SK-N-SH treated with all-trans-retinoic acid at 6 μM for 48 hours (cell line): Measurements from ENCODE around the gene ENTPD2.

ENCODE experiments used
- ARNTL ChIP-seq: fragments of 450-650 bp; formaldehyde crosslinking; IDR thresholded peaks from 2 replicates; pipeline ENCODE4 v1.5.0; 2020; ENCODE audit warnings: low read depth, mild to moderate bottlenecking, moderate library complexity, borderline replicate concordance
- CREB5 ChIP-seq: fragments of 250-450 bp; sonication (Bioruptor Pico); IDR thresholded peaks from 2 replicates; pipeline ENCODE4 v1.5.1; 2020; ENCODE audit warnings: low read depth, mild to moderate bottlenecking, moderate library complexity
- CSDC2 ChIP-seq: fragments of 250-450 bp; sonication (Bioruptor Pico); IDR thresholded peaks from 2 replicates; pipeline ENCODE4 v1.5.0; 2020; ENCODE audit warnings: mild to moderate bottlenecking, moderate library complexity
- GLIS3 ChIP-seq: fragments of 250-450 bp; sonication (Bioruptor Pico); IDR thresholded peaks from 2 replicates; pipeline ENCODE4 v1.5.0; 2020; ENCODE audit warnings: mild to moderate bottlenecking, moderate library complexity
- OSR1 ChIP-seq: fragments of 250-450 bp; sonication (Bioruptor Pico); IDR thresholded peaks from 2 replicates; pipeline ENCODE4 v1.8.0; 2022; ENCODE audit warnings: moderate library complexity, mild to moderate bottlenecking, inconsistent platforms
- RARB ChIP-seq: fragments of 250-450 bp; sonication (Bioruptor Pico); IDR thresholded peaks from 2 replicates; pipeline ENCODE4 v1.8.0; 2021; ENCODE audit warnings: mild to moderate bottlenecking, moderate library complexity
- ZFP3 ChIP-seq: fragments of 250-450 bp; sonication (Bioruptor Pico); IDR thresholded peaks from 2 replicates; pipeline ENCODE4 v1.5.0; 2020; ENCODE audit warnings: mild to moderate bottlenecking, moderate library complexity
- TF ChIP-seq, protein P1 (sequence below): fragments of 250-450 bp; sonication (Bioruptor Pico); IDR thresholded peaks from 2 replicates; pipeline ENCODE4 v1.8.0; 2020; ENCODE audit warnings: mild to moderate bottlenecking, moderate library complexity, borderline replicate concordance

GRCh38 chr9:137019891-137020683, 33.8 kb downstream of the ENTPD2 start:
- no peak for TF ChIP-seq GLIS3
- no peak for TF ChIP-seq RARB (CRISPR knock-in tag)
- TF ChIP-seq ARNTL (CRISPR knock-in tag), result no peak
- TF ChIP-seq ZFP3 (CRISPR knock-in tag), result no peak
- TF ChIP-seq, protein P1, sequence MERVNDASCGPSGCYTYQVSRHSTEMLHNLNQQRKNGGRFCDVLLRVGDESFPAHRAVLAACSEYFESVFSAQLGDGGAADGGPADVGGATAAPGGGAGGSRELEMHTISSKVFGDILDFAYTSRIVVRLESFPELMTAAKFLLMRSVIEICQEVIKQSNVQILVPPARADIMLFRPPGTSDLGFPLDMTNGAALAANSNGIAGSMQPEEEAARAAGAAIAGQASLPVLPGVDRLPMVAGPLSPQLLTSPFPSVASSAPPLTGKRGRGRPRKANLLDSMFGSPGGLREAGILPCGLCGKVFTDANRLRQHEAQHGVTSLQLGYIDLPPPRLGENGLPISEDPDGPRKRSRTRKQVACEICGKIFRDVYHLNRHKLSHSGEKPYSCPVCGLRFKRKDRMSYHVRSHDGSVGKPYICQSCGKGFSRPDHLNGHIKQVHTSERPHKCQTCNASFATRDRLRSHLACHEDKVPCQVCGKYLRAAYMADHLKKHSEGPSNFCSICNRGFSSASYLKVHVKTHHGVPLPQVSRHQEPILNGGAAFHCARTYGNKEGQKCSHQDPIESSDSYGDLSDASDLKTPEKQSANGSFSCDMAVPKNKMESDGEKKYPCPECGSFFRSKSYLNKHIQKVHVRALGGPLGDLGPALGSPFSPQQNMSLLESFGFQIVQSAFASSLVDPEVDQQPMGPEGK (CRISPR knock-in tag), result no peak
- TF ChIP-seq CSDC2 (CRISPR knock-in tag), result no peak
- TF ChIP-seq OSR1 (CRISPR knock-in tag), result no peak
- TF ChIP-seq CREB5 (CRISPR knock-in tag), result no peak
